Uterus (tissue), 4 donors: Measurements from ENCODE around the gene PUS1. TPM values are rescaled to one million over a fixed set of nuclear protein-coding genes. Genes with fewer than 3 reads are reported as not detected.
"Not testable (repeated sequence)": the region's sequence is repeated elsewhere in the genome, so short reads cannot be mapped to it uniquely, and the experiment has no call there.

Experiments
- DNase-seq, 2 donors: peaks; one replicate each; pipeline ENCODE4 v3.0.0-alpha.2; 2019 to 2020
- H3K27ac ChIP-seq, 2 donors: fragments of 200-600 bp; sonication (generic); 1 replicate in 1 of 2; 2 replicates in 1 of 2; pipeline ENCODE4 v1.5.1; 2016 to 2018
- H3K27me3 ChIP-seq, 2 donors: fragments of 200-600 bp; sonication (generic); one replicate each; pipeline ENCODE4 v1.5.1; 2018 to 2019; ENCODE audit warnings: control low read depth in 1 of 2
- H3K36me3 ChIP-seq, 2 donors: fragments of 200-600 bp; sonication (generic); one replicate each; pipeline ENCODE4 v1.5.1; 2019; ENCODE audit warnings: control low read depth in 1 of 2
- H3K4me1 ChIP-seq, 2 donors: fragments of 200-600 bp; sonication (generic); one replicate each; pipeline ENCODE4 v1.5.1; 2018 to 2019; ENCODE audit warnings: control low read depth in 1 of 2
- H3K4me3 ChIP-seq, 2 donors: fragments of 200-600 bp; sonication (generic); 1 replicate in 1 of 2; 2 replicates in 1 of 2; pipeline ENCODE4 v1.5.1; 2018 to 2019; ENCODE audit warnings: mild to moderate bottlenecking in 1 of 2
- H3K9me3 ChIP-seq, 2 donors: fragments of 200-600 bp; sonication (generic); one replicate each; pipeline ENCODE4 v1.5.1; 2019; ENCODE audit warnings: control low read depth in 1 of 2
- POLR2A ChIP-seq, 2 donors: fragments of 450-650 bp; IDR thresholded peaks; one replicate each; pipeline ENCODE4 v1.6.1; 2016; ENCODE audit warnings: antibody characterized with exemption in 2 of 2, mild to moderate bottlenecking in 1 of 2, moderate library complexity in 1 of 2
- intact Hi-C: fragments of 100-400 bp; cut with DNase I; formaldehyde crosslinking; loops from one replicate; pipeline ENCODE4 v1.15.1; 2023; ENCODE audit warnings: low total_unique reads
- total RNA-seq, 4 donors: library from RNA; depleted of rRNA in 3 of 4; stranded (reverse); fragments of >200 nt in 3 of 4; gene quantifications; one replicate each; pipeline versions ENCODE4 v1.1.0 to v1.2.4, GENCODE V29; 2014 to 2023
- TF ChIP-seq, protein P1 (sequence below), 4 experiments: fragments of 200-600 bp in 2 of 4; fragments of 450-650 bp in 2 of 4; sonication (generic) in 2 of 4; IDR thresholded peaks; one replicate each; pipeline ENCODE4 v1.5.1; 2016 to 2019; ENCODE audit warnings: antibody characterized with exemption in 4 of 4, mild to moderate bottlenecking in 2 of 4, moderate library complexity in 1 of 4
- donor health status: DM: yes; HTN: yes; CAD: no.

Gene PUS1
- total RNA-seq, 4 donors from 2014 or later, result 0.59 to 29.2 (median 12.5) TPM

DNA sequence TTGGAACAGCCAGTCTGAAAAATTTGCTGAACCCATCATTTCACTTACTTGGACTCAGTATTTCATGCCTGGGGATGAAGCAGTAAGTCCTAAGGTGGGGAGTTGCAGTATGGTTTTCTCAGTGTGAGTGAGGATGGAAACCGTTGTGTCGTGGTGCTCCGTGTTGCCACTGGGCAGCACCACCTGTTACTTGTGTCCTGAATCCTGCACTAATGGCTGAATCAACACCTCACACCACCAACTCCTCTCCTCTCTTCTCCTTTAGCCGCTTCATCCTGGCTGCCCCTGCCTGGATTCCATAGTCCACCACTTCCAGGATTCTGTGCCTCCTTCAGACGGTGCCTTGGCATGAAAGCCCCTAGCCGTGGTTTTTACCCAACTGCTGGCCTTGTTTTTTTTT lies 17.7 kb downstream of the PUS1 start:
- Histone ChIP-seq H3K27ac (no peak overlapping the region), H3K9me3 (no peaks in the 10 kb centered on the region), H3K36me3 (no peaks in the 10 kb centered on the region), H3K4me3 (no peak overlapping the region), H3K27me3 (no peaks in the 10 kb centered on the region), H3K4me1 (peaks cover 4 to 7% of the 10 kb centered on the region in 2 donors)
- no peak for DNase-seq
- TF ChIP-seq, protein P1, sequence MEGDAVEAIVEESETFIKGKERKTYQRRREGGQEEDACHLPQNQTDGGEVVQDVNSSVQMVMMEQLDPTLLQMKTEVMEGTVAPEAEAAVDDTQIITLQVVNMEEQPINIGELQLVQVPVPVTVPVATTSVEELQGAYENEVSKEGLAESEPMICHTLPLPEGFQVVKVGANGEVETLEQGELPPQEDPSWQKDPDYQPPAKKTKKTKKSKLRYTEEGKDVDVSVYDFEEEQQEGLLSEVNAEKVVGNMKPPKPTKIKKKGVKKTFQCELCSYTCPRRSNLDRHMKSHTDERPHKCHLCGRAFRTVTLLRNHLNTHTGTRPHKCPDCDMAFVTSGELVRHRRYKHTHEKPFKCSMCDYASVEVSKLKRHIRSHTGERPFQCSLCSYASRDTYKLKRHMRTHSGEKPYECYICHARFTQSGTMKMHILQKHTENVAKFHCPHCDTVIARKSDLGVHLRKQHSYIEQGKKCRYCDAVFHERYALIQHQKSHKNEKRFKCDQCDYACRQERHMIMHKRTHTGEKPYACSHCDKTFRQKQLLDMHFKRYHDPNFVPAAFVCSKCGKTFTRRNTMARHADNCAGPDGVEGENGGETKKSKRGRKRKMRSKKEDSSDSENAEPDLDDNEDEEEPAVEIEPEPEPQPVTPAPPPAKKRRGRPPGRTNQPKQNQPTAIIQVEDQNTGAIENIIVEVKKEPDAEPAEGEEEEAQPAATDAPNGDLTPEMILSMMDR (IDR thresholded peaks at IDR 0.05), result no peak
- TF ChIP-seq POLR2A (IDR thresholded peaks at IDR 0.05), result no peak
- intact Hi-C loops, result no loop called here

DNA sequence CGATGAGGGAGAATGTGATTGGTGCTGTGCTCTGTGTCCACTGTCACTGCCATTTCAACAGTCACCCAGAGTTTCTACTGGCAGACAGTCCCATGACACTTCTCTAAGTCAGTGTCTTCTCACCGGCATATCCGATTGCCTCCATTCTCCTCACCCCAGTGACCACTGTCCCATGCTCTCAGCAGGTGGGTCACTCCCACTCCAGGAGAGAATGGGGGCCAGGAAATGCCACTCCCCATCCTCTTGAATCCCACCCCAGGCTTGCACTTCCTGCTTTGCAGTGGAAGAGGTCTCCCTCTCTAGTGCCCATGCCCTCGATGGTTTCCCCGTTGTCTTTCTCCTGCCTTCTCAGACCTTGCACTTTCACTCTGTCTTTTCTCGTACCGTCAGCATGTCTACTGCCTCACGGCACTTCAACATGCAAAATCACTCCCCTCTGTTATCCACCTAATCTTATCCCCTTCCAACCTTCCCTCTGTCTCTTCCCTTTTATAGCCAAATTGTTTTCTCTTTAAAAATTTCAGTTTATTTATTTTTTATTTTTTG lies 18.5 kb downstream of the PUS1 start:
- DNase-seq, result no peak
- H3K27me3 ChIP-seq, result no peaks in the 10 kb centered on the region
- peak overlapping the region in 1 of 2 donors; percentile 84 for H3K27ac ChIP-seq
- H3K4me1 ChIP-seq, result peaks cover 5 to 7% of the 10 kb centered on the region in 2 donors
- H3K36me3 ChIP-seq, result no peaks in the 10 kb centered on the region
- H3K9me3 ChIP-seq, result no peaks in the 10 kb centered on the region
- intact Hi-C loops, result loop anchor here (2.0 kb wide), 1 partner anchor 53 kb away; the partner anchor contains the start of gene ULK1
- H3K4me3 ChIP-seq, result no peak overlapping the region
- no peak for TF ChIP-seq POLR2A (IDR thresholded peaks at IDR 0.05)
- TF ChIP-seq, protein P1 (IDR thresholded peaks at IDR 0.05), result no peak

DNA sequence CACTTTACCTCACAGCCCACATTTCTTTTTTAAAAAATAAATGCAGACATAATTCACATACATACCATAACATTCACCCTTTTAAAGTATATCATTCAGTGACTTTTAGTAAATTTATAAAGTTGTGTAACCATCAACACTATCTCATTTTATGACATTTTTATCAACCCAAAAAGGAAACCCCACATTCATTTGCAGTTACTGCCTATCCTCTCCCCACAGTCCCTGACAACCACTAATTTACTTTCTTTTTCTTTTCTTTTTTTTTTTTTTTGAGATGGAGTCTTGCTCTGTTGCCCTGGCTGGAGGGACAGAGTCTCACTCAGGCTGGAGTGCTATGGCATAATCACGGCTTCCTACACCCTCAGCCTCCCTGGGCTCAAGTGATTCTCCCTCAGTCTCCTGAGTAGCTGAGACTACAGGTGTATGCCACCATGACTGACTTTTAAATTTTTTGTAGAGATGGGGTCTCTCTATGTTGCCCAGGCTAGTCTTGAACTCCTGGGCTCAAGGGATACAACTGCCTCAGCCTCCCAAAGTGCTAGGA lies 19.2 kb downstream of the PUS1 start:
- Histone ChIP-seq H3K9me3 (no peaks in the 10 kb centered on the region), H3K36me3 (no peaks in the 10 kb centered on the region), H3K27me3 (no peaks in the 10 kb centered on the region), H3K27ac (peak overlapping the region; percentile 34 to 84), H3K4me3 (no peak overlapping the region), H3K4me1 (peaks cover 5 to 7% of the 10 kb centered on the region in 2 donors)
- no peak for DNase-seq
- no peak for TF ChIP-seq POLR2A (IDR thresholded peaks at IDR 0.05)
- TF ChIP-seq, protein P1 (IDR thresholded peaks at IDR 0.05), result no peak
- intact Hi-C loops, result loop anchor here (2.0 kb wide), 1 partner anchor 53 kb away; the partner anchor contains the start of gene ULK1

DNA sequence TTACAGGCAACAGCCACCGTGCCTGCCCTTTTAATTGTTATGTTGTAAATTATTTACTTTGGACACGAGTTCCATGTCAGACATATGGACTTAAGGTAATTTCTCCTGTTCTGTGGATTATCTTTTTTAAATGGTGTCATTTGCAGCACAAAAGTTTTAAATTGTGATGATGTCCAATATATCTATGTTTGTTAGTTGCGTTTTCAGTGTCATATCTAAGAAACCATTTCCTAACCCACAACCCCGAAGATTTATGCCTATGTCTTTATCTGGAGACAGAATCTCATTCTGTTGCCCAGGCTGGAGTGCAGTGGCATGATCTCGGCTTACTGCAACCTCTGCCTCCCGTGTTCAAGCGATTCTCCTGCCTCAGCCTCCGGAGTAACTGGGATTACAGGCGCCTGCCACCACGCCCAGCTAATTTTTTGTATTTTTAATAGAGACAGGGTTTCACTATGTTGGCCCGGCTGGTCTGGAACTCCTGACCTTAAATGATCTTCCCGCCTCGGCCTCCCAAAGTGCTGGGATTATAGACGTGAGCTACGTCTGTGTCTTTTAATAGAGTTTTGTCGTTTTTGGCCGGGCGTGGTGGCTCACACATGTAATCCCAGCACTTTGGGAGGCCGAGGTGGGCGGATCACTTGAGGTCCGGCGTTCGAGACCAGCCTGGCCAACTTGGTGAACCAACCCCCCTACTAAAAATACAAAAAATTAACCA lies 19.8 kb downstream of the PUS1 start:
- not testable (repeated sequence) for H3K36me3 ChIP-seq, H3K9me3 ChIP-seq, H3K27me3 ChIP-seq, H3K4me1 ChIP-seq, DNase-seq
- intact Hi-C loops, result loop anchor here (2.0 kb wide), 1 partner anchor 54 kb away; the partner anchor contains the start of gene ULK1
- peak overlapping the region; percentile 34 to 84 for H3K27ac ChIP-seq
- peak overlapping the region; percentile 22 to 85 for H3K4me3 ChIP-seq

DNA sequence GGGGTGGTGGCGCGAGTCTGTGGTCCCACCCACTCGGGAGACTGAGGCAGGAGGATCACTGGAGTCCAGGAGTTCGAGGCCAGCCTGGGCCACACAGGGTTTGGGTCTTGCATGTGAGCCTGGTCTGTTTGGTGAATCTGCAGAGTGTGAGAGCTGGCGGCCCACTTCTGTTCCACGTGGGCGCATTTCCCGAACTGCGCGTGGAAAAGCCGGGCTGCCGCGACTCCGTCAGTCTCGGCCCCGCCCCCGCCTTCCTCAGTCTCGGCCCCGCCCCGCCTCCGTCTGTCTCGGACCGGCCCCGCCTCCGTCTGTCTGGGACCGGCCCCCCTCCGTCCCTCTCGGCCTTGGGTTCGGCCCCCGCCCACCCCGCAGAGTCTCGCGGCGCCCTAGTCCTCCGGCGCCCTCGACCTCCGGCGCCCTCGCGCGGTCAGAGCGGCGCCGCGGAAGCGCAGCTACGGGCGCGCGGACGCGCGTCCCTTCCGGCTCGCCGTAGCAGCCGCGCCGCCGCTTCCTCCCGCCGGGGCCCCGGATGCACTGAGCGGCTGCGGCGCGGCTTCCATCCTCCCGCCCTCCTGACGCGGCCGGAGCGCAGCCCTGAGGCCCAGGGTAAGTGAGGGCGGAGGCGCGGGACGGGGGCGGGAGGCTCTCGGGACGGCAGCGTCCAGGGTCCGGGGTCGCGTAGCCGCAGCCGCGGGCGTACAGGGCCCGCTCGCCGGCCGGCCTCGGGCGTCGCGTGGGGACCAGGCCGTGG lies 20.5 kb downstream of the PUS1 start, which contains the start of gene EP400:
TSS of gene EP400 (plus strand) at position 512 of the 751 bp plus-strand sequence. CDS start 10,678 bp downstream, outside the sequence.
- Histone ChIP-seq H3K9me3 (no peaks in the 10 kb centered on the region), H3K27ac (peak within 1 kb of the TSS; percentile 34 to 84), H3K36me3 (no peaks in the 10 kb centered on the region), H3K27me3 (no peaks in the 10 kb centered on the region), H3K4me1 (peaks cover 5 to 7% of the 10 kb centered on the region in 2 donors), H3K4me3 (peak within 1 kb of the TSS; percentile 42 to 85)
- TF ChIP-seq, protein P1 (IDR thresholded peaks at IDR 0.05), result peak; percentile 33 to 89 (median 80)
- peak; percentile 17 to 56 for TF ChIP-seq POLR2A (IDR thresholded peaks at IDR 0.05)
- peak; percentile 96 for DNase-seq
- intact Hi-C loops, result loop anchor here (2.0 kb wide), 1 partner anchor 55 kb away; the partner anchor contains the start of gene ULK1
